GM18526 (cell line): ENCODE measurements around the gene ADAMTSL1.

ENCODE experiments used
- POLR2A ChIP-seq: IDR thresholded peaks from 3 replicates; pipeline ENCODE4 v1.6.1; 2011; ENCODE audit not compliant: insufficient read length; ENCODE audit errors: extremely low read depth

ADAMTSL1 gene

GRCh38 chr9:18516514-18516913, 42.6 kb downstream of the ADAMTSL1 start:
- no peak for TF ChIP-seq POLR2A

DNA sequence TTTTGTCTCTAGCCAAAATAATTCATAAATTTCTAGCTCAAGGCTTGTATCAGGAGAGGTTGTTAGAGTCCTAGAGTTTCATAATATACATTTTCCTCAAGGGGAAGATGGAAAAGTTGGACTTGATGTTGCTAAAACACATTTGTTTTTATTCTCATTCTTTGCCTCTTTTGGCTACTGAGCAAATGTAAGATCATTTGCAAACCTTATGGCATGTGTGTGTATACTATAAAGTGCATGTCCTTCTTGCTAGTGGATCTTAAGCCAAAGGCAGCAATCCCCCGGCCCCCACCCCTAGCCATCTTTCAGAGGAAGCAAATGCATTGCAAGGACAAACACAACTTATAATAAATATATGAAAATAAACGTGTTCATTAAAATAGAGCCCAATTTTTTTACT, 43.0 kb downstream of the ADAMTSL1 start:
- TF ChIP-seq POLR2A = no peak

GRCh38 chr9:18520416-18521047, 46.6 kb downstream of the ADAMTSL1 start:
- TF ChIP-seq POLR2A = no peak

DNA sequence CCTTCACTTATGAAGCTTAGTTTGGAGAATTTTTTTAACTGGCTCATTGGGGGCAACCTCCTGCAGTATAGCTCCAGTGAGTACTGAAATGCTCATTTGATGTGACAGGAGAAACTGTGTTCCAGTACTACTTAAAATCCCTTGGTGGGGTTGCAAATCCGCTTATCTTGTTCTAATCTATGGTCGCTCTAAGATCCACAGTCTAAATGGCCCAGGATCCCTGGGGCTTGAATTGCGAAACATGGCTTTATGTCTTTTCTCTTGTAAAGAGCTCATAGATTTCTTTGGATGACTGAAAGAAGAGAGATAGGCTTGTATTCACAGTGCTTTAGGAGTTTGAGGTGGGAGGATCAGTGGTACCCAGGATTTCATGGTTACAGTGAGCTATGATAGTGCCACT, 52.7 kb downstream of the ADAMTSL1 start:
- no peak for TF ChIP-seq POLR2A

DNA sequence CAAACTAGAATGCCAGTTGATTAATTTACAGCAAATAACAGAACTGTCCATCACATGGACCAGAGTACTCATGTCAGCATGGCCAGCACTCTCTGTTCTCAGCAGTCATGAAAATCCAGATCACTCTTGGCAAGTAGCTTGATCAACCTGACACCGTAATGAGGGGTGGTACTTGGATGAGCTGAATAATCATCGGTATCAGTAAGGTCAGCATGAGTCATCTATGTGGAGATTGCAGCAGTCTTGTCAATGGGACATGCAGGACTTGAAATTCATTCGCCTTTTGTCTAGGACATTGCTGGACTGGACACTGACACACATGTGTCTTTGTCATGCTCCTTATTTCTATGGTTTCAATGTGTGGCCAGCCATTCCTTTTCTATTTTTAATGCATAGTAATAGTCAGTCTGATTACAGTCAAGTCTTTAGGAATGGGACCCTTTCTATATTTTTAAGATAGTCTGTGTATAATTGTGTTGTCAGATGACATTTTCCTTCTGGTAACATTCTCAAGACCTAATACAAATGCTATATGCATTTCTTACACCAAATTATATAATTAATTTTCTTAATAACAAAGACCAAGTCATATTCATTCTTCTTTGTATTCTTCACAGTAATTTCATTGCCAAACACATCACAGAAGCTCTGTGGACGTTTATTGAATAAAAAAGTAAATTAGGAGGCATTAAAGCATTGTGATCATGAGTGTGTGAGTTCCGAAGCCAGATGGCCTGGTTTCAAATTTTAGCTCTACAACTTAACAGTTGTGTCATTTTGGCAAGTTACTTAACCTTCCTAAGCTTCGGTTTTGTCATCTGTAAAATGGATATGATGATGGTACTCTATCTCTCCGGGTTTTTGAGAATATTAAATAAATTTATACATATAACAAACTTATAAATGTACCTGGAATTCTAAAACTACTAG, 57.4 kb downstream of the ADAMTSL1 start:
- TF ChIP-seq POLR2A = no peak

DNA sequence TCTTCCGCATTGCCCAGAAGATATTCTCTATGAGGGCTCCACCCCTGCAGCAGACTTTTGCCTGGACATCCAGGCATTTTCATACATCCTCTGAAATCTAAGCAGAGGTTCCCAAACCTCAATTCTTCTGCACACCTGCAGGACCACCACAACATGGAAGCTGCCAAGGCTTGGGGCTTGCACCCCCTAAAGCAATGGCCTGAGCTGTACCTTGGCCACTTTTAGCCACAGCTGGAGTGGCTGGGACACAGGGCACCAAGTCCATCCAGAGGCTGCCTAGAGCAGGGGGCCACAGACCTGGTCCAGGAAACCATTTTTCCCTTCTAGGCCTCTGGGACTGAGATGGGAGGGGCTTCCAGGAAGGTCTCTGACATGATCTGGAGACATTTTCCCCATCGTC, 60.7 kb downstream of the ADAMTSL1 start:
- no peak for TF ChIP-seq POLR2A

DNA sequence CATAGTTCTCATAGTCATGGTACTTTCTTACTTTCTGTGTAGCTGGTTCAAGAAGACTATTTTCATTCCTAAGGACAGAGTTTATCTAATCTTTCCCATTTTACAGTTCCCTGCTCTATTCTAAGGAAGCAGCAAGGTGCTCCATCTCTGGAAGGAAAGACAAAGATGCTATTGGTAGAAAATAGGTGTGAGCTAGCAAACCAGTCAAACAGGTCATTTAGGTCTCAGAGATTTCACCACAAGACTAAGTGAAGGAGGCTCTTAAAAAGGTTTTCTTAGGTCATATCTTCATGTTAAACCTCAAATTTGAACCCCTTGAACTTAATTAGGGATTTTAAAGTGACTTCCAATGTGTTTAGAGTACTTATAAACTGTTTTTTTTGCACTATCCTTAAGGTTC, 62.6 kb downstream of the ADAMTSL1 start:
- TF ChIP-seq POLR2A = no peak

DNA sequence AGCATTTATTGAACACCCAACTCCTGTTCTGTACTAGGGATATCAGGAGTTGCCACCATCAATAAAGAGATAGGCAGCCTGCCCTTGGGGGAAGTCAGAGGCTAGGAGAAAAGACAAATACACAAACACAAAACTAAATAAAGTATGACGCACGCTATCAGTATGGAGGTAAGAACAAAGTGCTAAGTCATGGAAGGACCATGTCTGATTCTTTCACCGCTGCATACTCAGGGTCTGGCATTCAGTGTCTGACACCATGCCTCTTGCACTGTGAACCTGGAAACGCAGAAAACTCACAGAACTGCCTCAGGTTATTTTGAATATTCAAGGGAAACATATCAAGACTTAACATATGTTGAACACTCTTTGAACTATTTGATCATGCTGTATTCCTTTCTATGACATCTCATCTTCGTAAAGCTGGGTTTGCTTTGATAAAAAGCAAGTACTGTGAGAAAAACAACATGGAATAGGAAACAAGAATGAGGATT, 65.3 kb downstream of the ADAMTSL1 start:
- TF ChIP-seq POLR2A = no peak

- no peak for TF ChIP-seq POLR2A
Observed at GRCh38 chr9:18542837-18543405, 69.0 kb downstream of the ADAMTSL1 start.

GRCh38 chr9:18543406-18544192, 69.6 kb downstream of the ADAMTSL1 start:
- TF ChIP-seq POLR2A = no peak

- no peak for TF ChIP-seq POLR2A
Observed at GRCh38 chr9:18544456-18544855, 70.5 kb downstream of the ADAMTSL1 start.

- TF ChIP-seq POLR2A = no peak
Observed at GRCh38 chr9:18545636-18546360, 71.8 kb downstream of the ADAMTSL1 start.

GRCh38 chr9:18548456-18548855, 74.5 kb downstream of the ADAMTSL1 start:
- no peak for TF ChIP-seq POLR2A

- TF ChIP-seq POLR2A = no peak
Observed at GRCh38 chr9:18549772-18550171, 75.8 kb downstream of the ADAMTSL1 start.
